HG03095 (cell line): ENCODE results near the gene SLC10A7.

Source experiments
- ATAC-seq: cut with Tn5 transposase; IDR thresholded peaks from one replicate; pipeline ENCODE4 v1.9.1; 2021; ENCODE audit warnings: moderate library complexity; ENCODE audit not compliant: unreplicated experiment

SLC10A7 gene

GRCh38 chr4:146263793-146264192 lies 257.9 kb downstream of the SLC10A7 start:
- no peak for ATAC-seq

GRCh38 chr4:146261041-146261440 lies 260.7 kb downstream of the SLC10A7 start:
- no peak for ATAC-seq

- ATAC-seq, result no peak
These were observed 261.2 kb downstream of the SLC10A7 start for GRCh38 chr4:146260521-146260920.

GRCh38 chr4:146257511-146257910 lies 264.2 kb downstream of the SLC10A7 start:
- no peak for ATAC-seq

GRCh38 chr4:146256328-146256727 lies 265.4 kb downstream of the SLC10A7 start:
- no peak for ATAC-seq

- ATAC-seq, result no peak
These were observed 265.9 kb downstream of the SLC10A7 start for GRCh38 chr4:146255874-146256273.

GRCh38 chr4:146255463-146255862 lies 266.3 kb downstream of the SLC10A7 start:
- ATAC-seq, result no peak

- ATAC-seq, result no peak
These were observed 268.6 kb downstream of the SLC10A7 start for GRCh38 chr4:146252969-146253611.

- ATAC-seq, result no peak
These were observed 274.4 kb downstream of the SLC10A7 start for GRCh38 chr4:146247356-146247755.

GRCh38 chr4:146246381-146246780 lies 275.4 kb downstream of the SLC10A7 start:
- no peak for ATAC-seq

GRCh38 chr4:146245850-146246249 lies 275.9 kb downstream of the SLC10A7 start:
- ATAC-seq, result no peak

GRCh38 chr4:146245246-146245645 lies 276.5 kb downstream of the SLC10A7 start:
- no peak for ATAC-seq

- no peak for ATAC-seq
These were observed 277.2 kb downstream of the SLC10A7 start for GRCh38 chr4:146244496-146244895.

GRCh38 chr4:146243883-146244277 lies 277.9 kb downstream of the SLC10A7 start:
- ATAC-seq, result no peak

GRCh38 chr4:146243141-146243882 lies 278.4 kb downstream of the SLC10A7 start:
- peak; percentile 88 for ATAC-seq

GRCh38 chr4:146238107-146238506 lies 283.6 kb downstream of the SLC10A7 start:
- ATAC-seq, result no peak

GRCh38 chr4:146237092-146237491 lies 284.6 kb downstream of the SLC10A7 start:
- no peak for ATAC-seq

- no peak for ATAC-seq
These were observed 285.5 kb downstream of the SLC10A7 start for GRCh38 chr4:146236216-146236615.

GRCh38 chr4:146235654-146236177 lies 286.0 kb downstream of the SLC10A7 start:
- ATAC-seq, result no peak

- no peak for ATAC-seq
These were observed 289.5 kb downstream of the SLC10A7 start for GRCh38 chr4:146232131-146232722.

GRCh38 chr4:146229406-146229805 lies 292.3 kb downstream of the SLC10A7 start:
- no peak for ATAC-seq
